Transverse colon (tissue), 4 donors: ENCODE data around the gene ZNRD2.

Experiments
- CTCF ChIP-seq, 5 experiments: fragments of 200-600 bp in 3 of 5; fragments of 450-650 bp in 2 of 5; sonication (generic) in 3 of 5; IDR thresholded peaks; 1 replicate in 2 of 5; 2 replicates in 3 of 5; pipeline ENCODE4 v1.5.1; 2016 to 2017; ENCODE audit warnings: antibody characterized with exemption in 5 of 5, inconsistent platforms in 3 of 5, mild to moderate bottlenecking in 2 of 5, moderate library complexity in 1 of 5
- EP300 ChIP-seq: sonication (generic); formaldehyde crosslinking; IDR thresholded peaks from one replicate; pipeline ENCODE4 v1.6.1; 2017; ENCODE audit warnings: antibody characterized with exemption, low read depth
- POLR2A ChIP-seq: fragments of 450-650 bp; IDR thresholded peaks from one replicate; pipeline ENCODE4 v1.6.1; 2016; ENCODE audit warnings: antibody characterized with exemption, mild to moderate bottlenecking, moderate library complexity
- POLR2AphosphoS5 ChIP-seq, 3 donors: sonication (generic); formaldehyde crosslinking; IDR thresholded peaks; one replicate each; pipeline ENCODE4 v1.6.1; 2016; ENCODE audit warnings: antibody characterized with exemption in 3 of 3

GRCh38 chr11:65547446-65548125 is 22.7 kb upstream of the ZNRD2 start:
- TF ChIP-seq CTCF (IDR thresholded peaks at IDR 0.05) (no peak), POLR2A (no peak), EP300 (no peak), POLR2AphosphoS5 (IDR thresholded peaks at IDR 0.05) (no peak)
